K562 (cell line): ENCODE results near the gene CALHM2. TPM values are rescaled to one million over a fixed set of nuclear protein-coding genes. Genes with fewer than 3 reads are reported as not detected.

Experiments
- ATAC-seq: fragments of 200-7000 bp; cut with Tn5 transposase; 3 replicates; pipeline ENCODE4 v1.9.1; 2020; ENCODE audit warnings: moderate library complexity
- BruUV-seq: library from RNA; stranded (reverse); fragments of 400-500 nt; replicated peaks from 2 replicates; lab custom pipeline; 2021; lab: Mats Ljungman, UMichigan
- CTCF ChIA-PET: fragments of 300-600 bp; formaldehyde crosslinking; extraction: SDS; loops from one replicate; lab custom pipeline; 2021; ENCODE audit warnings: low intra/inter-chr PET ratio; lab: Yijun Ruan, JAX
- POLR2A ChIA-PET: fragments of 300-600, 350-650 bp; sonication (Branson Sonifier 250); formaldehyde crosslinking; extraction: SDS; loops from one replicate; lab custom pipeline; 2021; ENCODE audit warnings: antibody characterized with exemption, inconsistent platforms; lab: Yijun Ruan, JAX
- DNase-seq, 4 experiments: peaks; one replicate each; pipeline versions ENCODE4 v3.0.0 to v3.0.0-alpha.2; 2011 to 2018; ENCODE audit warnings: low spot score in 3 of 4, mixed read lengths in 3 of 4; ENCODE audit errors: extremely low read depth in 1 of 4
- FAIRE-seq: peaks from 2 replicates; lab custom pipeline; 2011; peaks lifted over from hg19 to GRCh38; lab: Jason Lieb, UNC
- H2AFZ ChIP-seq: 2 replicates; pipeline ENCODE4 v1.6.0; 2011; ENCODE audit warnings: low read depth, low read length, control low read depth, inconsistent platforms
- H3K27ac ChIP-seq: fragments of 200-600 bp; 3 replicates; pipeline ENCODE4 v1.8.0; 2011; ENCODE audit warnings: low read depth, mild to moderate bottlenecking, control low read depth, inconsistent platforms, low read length, moderate library complexity, mixed read lengths; ENCODE audit errors: extremely low read depth
- H3K27me3 ChIP-seq, 2 experiments: fragments of 300-600 bp in 1 of 2; 2 replicates in 1 of 2; 3 replicates in 1 of 2; pipeline versions ENCODE4 v1.6.0 to v1.8.0; 2011; ENCODE audit warnings: inconsistent platforms in 2 of 2, low read length in 2 of 2, mild to moderate bottlenecking in 1 of 2, mixed read lengths in 1 of 2, moderate library complexity in 1 of 2; ENCODE audit not compliant: control insufficient read depth in 2 of 2, insufficient read depth in 2 of 2
- H3K36me3 ChIP-seq: fragments of 300-600 bp; 3 replicates; pipeline ENCODE4 v1.8.0; 2011; ENCODE audit warnings: mild to moderate bottlenecking, low read length, inconsistent platforms; ENCODE audit not compliant: control insufficient read depth, insufficient read depth
- H3K4me1 ChIP-seq, 2 experiments: fragments of 200-600 bp in 1 of 2; replicated peaks in 1 of 2; 2 replicates in 1 of 2; 3 replicates in 1 of 2; pipeline versions ENCODE4 v1.5.1 to v1.8.0; 2011; ENCODE audit warnings: inconsistent platforms in 2 of 2, low read length in 2 of 2, mild to moderate bottlenecking in 1 of 2, mixed read lengths in 1 of 2, moderate library complexity in 1 of 2; ENCODE audit not compliant: control insufficient read depth in 2 of 2, insufficient read depth in 2 of 2
- H3K4me2 ChIP-seq: 2 replicates; pipeline ENCODE4 v1.6.1; 2011; ENCODE audit warnings: low read length, control low read depth, inconsistent platforms, mixed read lengths; ENCODE audit not compliant: insufficient read depth
- H3K4me3 ChIP-seq: fragments of 200-600 bp; sonication (generic), shearing (Covaris generic); 2 replicates; pipeline ENCODE4 v1.5.1; 2016; ENCODE audit warnings: control low read depth, inconsistent platforms
- H3K79me2 ChIP-seq: fragments of 200-600 bp; 3 replicates; pipeline ENCODE4 v1.8.0; 2011; ENCODE audit warnings: low read length, inconsistent platforms; ENCODE audit not compliant: control insufficient read depth, insufficient read depth
- H3K9ac ChIP-seq, 2 experiments: 2 replicates each; pipeline versions ENCODE4 v1.6.0 to v1.6.1; 2011; ENCODE audit warnings: low read depth in 2 of 2, low read length in 2 of 2, control low read depth in 1 of 2, inconsistent platforms in 1 of 2, mild to moderate bottlenecking in 1 of 2, mixed read lengths in 1 of 2; ENCODE audit not compliant: insufficient read depth in 1 of 2
- H3K9me1 ChIP-seq: one replicate; pipeline ENCODE4 v1.6.0; 2011; ENCODE audit warnings: inconsistent platforms, mild to moderate bottlenecking, low read length, moderate library complexity; ENCODE audit not compliant: control insufficient read depth, insufficient read depth
- H3K9me3 ChIP-seq: replicated peaks from 2 replicates; pipeline ENCODE4 v1.5.1; 2011; ENCODE audit warnings: low read depth, low read length, inconsistent platforms; ENCODE audit not compliant: control insufficient read depth, insufficient read depth
- H4K20me1 ChIP-seq: replicated peaks from 2 replicates; pipeline ENCODE4 v1.6.1; 2011; ENCODE audit warnings: low read length, inconsistent platforms, mixed read lengths; ENCODE audit not compliant: control insufficient read depth, insufficient read depth
- CHCHD3 ChIP-seq: fragments of 250-450 bp; sonication (Bioruptor Pico); IDR thresholded peaks from 2 replicates; pipeline ENCODE4 v2.1.2; 2022; ENCODE audit warnings: mild to moderate bottlenecking
- POLR2G ChIP-seq: fragments of 200-400 bp; formaldehyde crosslinking; IDR thresholded peaks from 2 replicates; pipeline ENCODE4 v1.6.1; 2017; ENCODE audit warnings: low read depth, mild to moderate bottlenecking, antibody characterized with exemption, low read length, moderate library complexity
- ZFX ChIP-seq: sonication (generic); formaldehyde crosslinking; IDR thresholded peaks from 2 replicates; pipeline ENCODE4 v1.8.0; 2022; ENCODE audit warnings: mild to moderate bottlenecking, missing genetic modification reagents, moderate library complexity
- ZKSCAN1 ChIP-seq: fragments of 150-350 bp; IDR thresholded peaks from 2 replicates; pipeline ENCODE4 v1.6.1; 2016; ENCODE audit warnings: low read depth, low read length
- ZNF133 ChIP-seq: fragments of 250-450 bp; sonication (Bioruptor Pico); IDR thresholded peaks from 2 replicates; pipeline ENCODE4 v1.4.0; 2020; ENCODE audit warnings: mild to moderate bottlenecking
- WGBS: fragments of 100-300 bp; shearing (Covaris generic); methylation state at CpG from one replicate; pipeline ENCODE4 v1.1.6; 2016; ENCODE audit warnings: low coverage, mixed read lengths; ENCODE audit not compliant: insufficient coverage; ENCODE audit errors: missing lambda C conversion rate; 5-methylcytosine and 5-hydroxymethylcytosine counted together
- in situ Hi-C: fragments of 300-500 bp; cut with MboI; formaldehyde crosslinking; loops from 4 replicates; pipeline ENCODE4 v1.15.0; 2018; ENCODE audit warnings: inconsistent platforms, mixed read lengths
- intact Hi-C: fragments of 100-400 bp; cut with micrococcal nuclease; formaldehyde crosslinking; loops from 2 replicates; pipeline ENCODE4 v1.14.2; 2022
- polyA plus RNA-seq, 8 experiments: library from polyadenylated mRNA; depleted of rRNA in 4 of 8; stranded (reverse) in 5 of 8; unstranded in 3 of 8; fragments of >200 nt; fragmentation: Nextera tagmentation in 2 of 8; fragmentation: Illumina TruSeq in 1 of 8; extraction: Ambion mirVana in 2 of 8; extraction: Trizol in 1 of 8; gene quantifications; 2 replicates each; pipeline versions ENCODE4 v1.2.1 to v1.2.3, GENCODE V29; 2011 to 2014; ENCODE audit warnings: inconsistent platforms in 1 of 8, missing spikeins in 1 of 8
- total RNA-seq, 7 experiments: library from RNA; depleted of rRNA in 6 of 7; stranded (reverse); fragments of >200 nt in 6 of 7; fragmentation: Illumina TruSeq in 2 of 7; extraction: Trizol in 2 of 7; gene quantifications; 2 replicates each; pipeline versions ENCODE4 v1.2.1 to v1.2.3, GENCODE V29; 2011 to 2021; ENCODE audit warnings: low replicate concordance in 1 of 7
- TF ChIP-seq, protein P1 (sequence below): fragments of 450-650 bp; IDR thresholded peaks from 2 replicates; pipeline ENCODE4 v1.6.1; 2014; ENCODE audit warnings: low read depth, mild to moderate bottlenecking, moderate library complexity, borderline replicate concordance
- TF ChIP-seq, protein P2 (sequence below): sonication (generic); formaldehyde crosslinking; IDR thresholded peaks from 2 replicates; pipeline ENCODE4 v1.8.1; 2023; ENCODE audit warnings: mild to moderate bottlenecking, missing genetic modification reagents

Gene CALHM2
- total and polyA plus RNA-seq, 9 of the 15 experiments (the other 6 are each of a cell fraction or from before 2014, with no cell fraction given), result 0.08 to 0.14 (median 0.13) TPM; not detected in 6

DNA sequence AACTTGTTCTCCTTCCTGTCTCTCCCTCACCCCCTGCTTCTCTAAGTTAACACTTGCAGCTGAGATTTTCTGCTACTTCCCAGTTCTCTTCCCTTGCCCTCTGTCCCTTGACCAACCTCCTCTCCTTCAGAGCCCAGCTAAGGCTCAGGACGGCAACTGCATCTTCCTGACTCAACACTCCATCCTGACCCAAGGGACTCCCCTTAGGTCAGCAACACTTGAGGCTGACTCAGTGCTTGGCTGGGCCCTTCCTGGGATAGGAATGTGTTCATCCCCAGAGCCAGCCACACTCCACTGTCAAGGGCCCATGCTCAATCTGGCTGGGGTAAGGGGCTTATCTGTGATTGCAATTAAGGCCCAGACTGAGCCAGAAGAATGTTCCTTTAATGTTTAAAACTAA is 3.4 kb downstream of the CALHM2 start:
- Histone ChIP-seq H3K27ac (no peak overlapping the region), H4K20me1 (0 out of 2 replicates have a peak, but pooled peaks cover 3% of the 10 kb centered on the region), H3K36me3 (peaks cover 41% of the 10 kb centered on the region; the same call in 2 of the 3 replicates), H3K79me2 (no peaks in the 10 kb centered on the region), H3K4me2 (no peak overlapping the region), H3K9ac (no peak overlapping the region), H3K4me3 (no peak overlapping the region), H3K9me3 (no peaks in the 10 kb centered on the region), H3K9me1 (no peaks in the 10 kb centered on the region), H2AFZ (no peak overlapping the region), H3K27me3 (no peaks in the 10 kb centered on the region), H3K4me1 (peaks cover 2 to 21% of the 10 kb centered on the region in 2 experiments; a peak in 3 of 5 replicates)
- POLR2A ChIA-PET, result no interaction called here
- CTCF ChIA-PET, result no interaction called here
- TF ChIP-seq, protein P1, sequence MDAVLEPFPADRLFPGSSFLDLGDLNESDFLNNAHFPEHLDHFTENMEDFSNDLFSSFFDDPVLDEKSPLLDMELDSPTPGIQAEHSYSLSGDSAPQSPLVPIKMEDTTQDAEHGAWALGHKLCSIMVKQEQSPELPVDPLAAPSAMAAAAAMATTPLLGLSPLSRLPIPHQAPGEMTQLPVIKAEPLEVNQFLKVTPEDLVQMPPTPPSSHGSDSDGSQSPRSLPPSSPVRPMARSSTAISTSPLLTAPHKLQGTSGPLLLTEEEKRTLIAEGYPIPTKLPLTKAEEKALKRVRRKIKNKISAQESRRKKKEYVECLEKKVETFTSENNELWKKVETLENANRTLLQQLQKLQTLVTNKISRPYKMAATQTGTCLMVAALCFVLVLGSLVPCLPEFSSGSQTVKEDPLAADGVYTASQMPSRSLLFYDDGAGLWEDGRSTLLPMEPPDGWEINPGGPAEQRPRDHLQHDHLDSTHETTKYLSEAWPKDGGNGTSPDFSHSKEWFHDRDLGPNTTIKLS, result no peak
- no peak for TF ChIP-seq ZNF133 (CRISPR knock-in tag)
- TF ChIP-seq CHCHD3 (CRISPR knock-in tag), result no peak
- intact Hi-C loops, result no loop called here
- FAIRE-seq (no peak), ATAC-seq (no peak), DNase-seq (no peak)
- in situ Hi-C loops, result no loop called here
- no TSS peak for BruUV-seq
- WGBS, result 57% methylated on average over 1 of the region's 1 CpG

DNA sequence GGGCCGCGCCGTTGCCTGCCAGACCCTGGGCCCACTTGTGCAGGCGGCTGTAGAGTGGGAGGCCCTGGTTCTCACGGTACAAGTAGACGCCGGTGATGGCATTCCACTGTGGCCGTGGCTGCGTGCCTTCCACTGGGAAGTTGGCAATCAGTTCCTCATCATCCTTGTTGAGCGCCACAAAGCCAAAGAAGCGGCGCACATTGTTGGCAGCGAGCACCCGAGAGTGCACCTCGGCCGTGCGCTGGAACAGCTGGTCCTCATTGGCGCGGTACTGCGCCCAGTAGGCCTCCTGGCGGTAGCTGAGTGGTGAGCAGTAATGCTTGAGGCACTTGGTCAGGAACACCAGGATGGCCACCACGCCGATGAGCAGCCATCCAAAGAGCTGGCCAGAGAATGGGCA is 5.0 kb downstream of the CALHM2 start:
- Histone ChIP-seq H3K79me2 (no peaks in the 10 kb centered on the region), H3K9me3 (no peaks in the 10 kb centered on the region), H3K9me1 (no peaks in the 10 kb centered on the region), H3K4me2 (no peak overlapping the region), H3K4me1 (peaks cover 2 to 16% of the 10 kb centered on the region in 2 experiments; a peak in 3 of 5 replicates), H4K20me1 (0 out of 2 replicates have a peak, but pooled peaks cover 3% of the 10 kb centered on the region), H3K27ac (no peak overlapping the region), H2AFZ (no peak overlapping the region), H3K4me3 (no peak overlapping the region), H3K36me3 (peaks cover 57% of the 10 kb centered on the region; the same call in 2 of the 3 replicates), H3K27me3 (no peaks in the 10 kb centered on the region)
- ATAC-seq (no peak), DNase-seq (no peak), FAIRE-seq (no peak)
- ChIA-PET POLR2A (no interaction called here), CTCF (no interaction called here)
- intact Hi-C loops, result no loop called here
- no TSS peak for BruUV-seq
- no peak for TF ChIP-seq ZFX
- TF ChIP-seq, protein P2, sequence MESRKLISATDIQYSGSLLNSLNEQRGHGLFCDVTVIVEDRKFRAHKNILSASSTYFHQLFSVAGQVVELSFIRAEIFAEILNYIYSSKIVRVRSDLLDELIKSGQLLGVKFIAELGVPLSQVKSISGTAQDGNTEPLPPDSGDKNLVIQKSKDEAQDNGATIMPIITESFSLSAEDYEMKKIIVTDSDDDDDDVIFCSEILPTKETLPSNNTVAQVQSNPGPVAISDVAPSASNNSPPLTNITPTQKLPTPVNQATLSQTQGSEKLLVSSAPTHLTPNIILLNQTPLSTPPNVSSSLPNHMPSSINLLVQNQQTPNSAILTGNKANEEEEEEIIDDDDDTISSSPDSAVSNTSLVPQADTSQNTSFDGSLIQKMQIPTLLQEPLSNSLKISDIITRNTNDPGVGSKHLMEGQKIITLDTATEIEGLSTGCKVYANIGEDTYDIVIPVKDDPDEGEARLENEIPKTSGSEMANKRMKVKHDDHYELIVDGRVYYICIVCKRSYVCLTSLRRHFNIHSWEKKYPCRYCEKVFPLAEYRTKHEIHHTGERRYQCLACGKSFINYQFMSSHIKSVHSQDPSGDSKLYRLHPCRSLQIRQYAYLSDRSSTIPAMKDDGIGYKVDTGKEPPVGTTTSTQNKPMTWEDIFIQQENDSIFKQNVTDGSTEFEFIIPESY, result peak; percentile 71; the same call in 1 of the 2 replicates
- peak; percentile 58; the same call in 1 of the 2 replicates for TF ChIP-seq ZKSCAN1
- TF ChIP-seq POLR2G, result peak; percentile 61
- TF ChIP-seq, all 486 proteins: peak for 3
- 87% methylated on average over 8 of the region's 23 CpGs for WGBS
- 0 out of 4 replicates have a peak overlapping the region, but pooled peaks of 1 of the 2 experiments have one; percentile 26 for H3K9ac ChIP-seq
- in situ Hi-C loops, result no loop called here
